Measurements from ENCODE around the gene DPM2.

DPM2 gene

GRCh38 chr9:127947841-127948710, 10.4 kb upstream of the DPM2 start:
- Histone ChIP-seq H3K27me3 (ENCODE audit: control insufficient read depth, insufficient read depth, low read length) (no peaks in the 10 kb centered on the region), H3K9ac (ENCODE audit: low read length) (no peak overlapping the region), H3K4me1 (ENCODE audit: control insufficient read depth, insufficient read depth, low read length) (peaks cover 3% of the 10 kb centered on the region), H3K27ac (ENCODE audit: low read depth, low read length) (no peak overlapping the region), H3K36me3 (ENCODE audit: control insufficient read depth, insufficient read depth, low read length) (peaks cover 6% of the 10 kb centered on the region), H3K4me3 (ENCODE audit: low read length) (no peak overlapping the region)

GRCh38 chr9:127946728-127947127, 9.1 kb upstream of the DPM2 start:
- Histone ChIP-seq H3K36me3 (ENCODE audit: control insufficient read depth, insufficient read depth, low read length) (peaks cover 15% of the 10 kb centered on the region), H3K27me3 (ENCODE audit: control insufficient read depth, insufficient read depth, low read length) (no peaks in the 10 kb centered on the region), H3K9ac (ENCODE audit: low read length) (no peak overlapping the region), H3K4me3 (ENCODE audit: low read length) (no peak overlapping the region), H3K27ac (ENCODE audit: low read depth, low read length) (no peak overlapping the region), H3K4me1 (ENCODE audit: control insufficient read depth, insufficient read depth, low read length) (peaks cover 3% of the 10 kb centered on the region)

- no peak overlapping the region for H3K4me3 ChIP-seq (ENCODE audit: low read length)
- H3K36me3 ChIP-seq (ENCODE audit: control insufficient read depth, insufficient read depth, low read length) = peaks cover 15% of the 10 kb centered on the region
- H3K27ac ChIP-seq (ENCODE audit: low read depth, low read length) = no peak overlapping the region
- no peak overlapping the region for H3K9ac ChIP-seq (ENCODE audit: low read length)
- H3K4me1 ChIP-seq (ENCODE audit: control insufficient read depth, insufficient read depth, low read length) = no peaks in the 10 kb centered on the region
- H3K27me3 ChIP-seq (ENCODE audit: control insufficient read depth, insufficient read depth, low read length) = no peaks in the 10 kb centered on the region
Observed at GRCh38 chr9:127945942-127946341, 8.3 kb upstream of the DPM2 start.

GRCh38 chr9:127945338-127945737, 7.7 kb upstream of the DPM2 start:
- H3K4me1 ChIP-seq (ENCODE audit: control insufficient read depth, insufficient read depth, low read length) = no peaks in the 10 kb centered on the region
- no peak overlapping the region for H3K27ac ChIP-seq (ENCODE audit: low read depth, low read length)
- no peak overlapping the region for H3K4me3 ChIP-seq (ENCODE audit: low read length)
- H3K36me3 ChIP-seq (ENCODE audit: control insufficient read depth, insufficient read depth, low read length) = peaks cover 15% of the 10 kb centered on the region
- no peaks in the 10 kb centered on the region for H3K27me3 ChIP-seq (ENCODE audit: control insufficient read depth, insufficient read depth, low read length)
- H3K9ac ChIP-seq (ENCODE audit: low read length) = no peak overlapping the region

- Histone ChIP-seq H3K4me3 (ENCODE audit: low read length) (no peak overlapping the region), H3K27ac (ENCODE audit: low read depth, low read length) (no peak overlapping the region), H3K27me3 (ENCODE audit: control insufficient read depth, insufficient read depth, low read length) (no peaks in the 10 kb centered on the region), H3K4me1 (ENCODE audit: control insufficient read depth, insufficient read depth, low read length) (no peaks in the 10 kb centered on the region), H3K9ac (ENCODE audit: low read length) (no peak overlapping the region), H3K36me3 (ENCODE audit: control insufficient read depth, insufficient read depth, low read length) (peaks cover 15% of the 10 kb centered on the region)
Observed at GRCh38 chr9:127944586-127945218, 7.0 kb upstream of the DPM2 start.

DNA sequence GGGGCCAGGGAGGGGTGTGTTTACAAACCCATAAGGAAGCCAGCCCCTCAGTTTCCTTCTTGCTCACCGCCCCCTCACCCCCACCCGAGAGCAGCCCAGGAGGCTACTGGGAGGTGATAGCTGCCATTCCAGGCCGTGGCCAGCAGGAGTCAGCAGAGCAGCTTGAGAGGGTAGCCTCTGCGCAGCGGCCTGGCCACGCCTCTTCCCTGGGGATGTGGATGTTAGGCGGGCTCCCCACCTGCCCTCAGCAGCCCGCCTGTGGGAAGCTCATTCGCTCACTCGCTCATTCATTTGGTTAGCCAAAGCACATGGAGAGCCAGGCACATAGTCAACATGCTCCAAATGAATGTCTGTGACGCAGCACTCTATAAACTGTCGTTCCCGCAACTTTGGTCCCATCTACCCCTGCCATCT, 6.1 kb upstream of the DPM2 start:
- Histone ChIP-seq H3K9ac (ENCODE audit: low read length) (no peak overlapping the region), H3K27me3 (ENCODE audit: control insufficient read depth, insufficient read depth, low read length) (no peaks in the 10 kb centered on the region), H3K36me3 (ENCODE audit: control insufficient read depth, insufficient read depth, low read length) (peaks cover 15% of the 10 kb centered on the region), H3K4me1 (ENCODE audit: control insufficient read depth, insufficient read depth, low read length) (no peaks in the 10 kb centered on the region), H3K27ac (ENCODE audit: low read depth, low read length) (no peak overlapping the region), H3K4me3 (ENCODE audit: low read length) (no peak overlapping the region)

- Histone ChIP-seq H3K27ac (ENCODE audit: low read depth, low read length) (no peak overlapping the region), H3K36me3 (ENCODE audit: control insufficient read depth, insufficient read depth, low read length) (peaks cover 15% of the 10 kb centered on the region), H3K9ac (ENCODE audit: low read length) (no peak overlapping the region), H3K4me1 (ENCODE audit: control insufficient read depth, insufficient read depth, low read length) (peaks cover 6% of the 10 kb centered on the region), H3K27me3 (ENCODE audit: control insufficient read depth, insufficient read depth, low read length) (no peaks in the 10 kb centered on the region), H3K4me3 (ENCODE audit: low read length) (no peak overlapping the region)
Observed at GRCh38 chr9:127943011-127943662, 5.5 kb upstream of the DPM2 start.

DNA sequence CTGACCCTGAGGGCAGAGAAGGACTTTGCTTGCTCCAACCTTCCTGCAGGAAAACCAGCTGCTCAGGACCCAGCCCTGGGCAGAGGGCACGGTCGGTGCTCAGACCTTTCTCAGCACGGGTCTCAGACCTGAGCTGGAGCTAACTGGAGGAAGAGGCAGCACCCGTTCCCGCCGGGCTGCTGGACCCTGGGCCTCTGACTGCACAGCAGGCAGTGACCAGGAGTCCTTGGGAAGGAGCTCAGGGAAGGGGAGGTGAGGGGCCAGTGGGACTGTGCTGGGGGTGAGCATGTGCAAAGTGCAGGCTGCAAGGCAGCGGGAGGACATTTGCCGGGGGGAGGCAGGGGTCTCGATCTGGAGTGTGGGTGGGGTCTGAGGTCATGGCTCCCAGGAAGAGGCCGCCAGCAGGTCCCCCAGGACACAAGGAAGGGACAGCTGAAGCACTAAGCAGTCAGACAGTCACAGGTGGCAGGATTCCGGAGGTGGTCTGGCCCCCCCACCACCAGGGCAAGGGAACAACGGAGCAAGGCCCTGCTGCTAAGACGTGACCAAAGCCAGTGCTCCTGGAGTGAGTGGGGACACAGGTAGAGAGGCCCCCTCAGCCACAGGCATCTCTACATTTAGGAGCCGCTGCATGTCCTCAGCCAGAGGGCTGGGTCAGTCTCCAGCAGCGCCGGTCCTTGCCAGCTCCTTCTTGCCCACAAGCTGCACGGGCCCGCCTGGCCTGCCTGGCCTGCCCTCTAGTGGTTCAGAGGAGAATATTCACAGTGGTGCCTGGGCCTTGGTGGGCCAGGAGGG, 4.8 kb upstream of the DPM2 start:
- Histone ChIP-seq H3K4me1 (ENCODE audit: control insufficient read depth, insufficient read depth, low read length) (peaks cover 8% of the 10 kb centered on the region), H3K4me3 (ENCODE audit: low read length) (no peak overlapping the region), H3K27ac (ENCODE audit: low read depth, low read length) (no peak overlapping the region), H3K27me3 (ENCODE audit: control insufficient read depth, insufficient read depth, low read length) (no peaks in the 10 kb centered on the region), H3K9ac (ENCODE audit: low read length) (no peak overlapping the region), H3K36me3 (ENCODE audit: control insufficient read depth, insufficient read depth, low read length) (peaks cover 15% of the 10 kb centered on the region)

DNA sequence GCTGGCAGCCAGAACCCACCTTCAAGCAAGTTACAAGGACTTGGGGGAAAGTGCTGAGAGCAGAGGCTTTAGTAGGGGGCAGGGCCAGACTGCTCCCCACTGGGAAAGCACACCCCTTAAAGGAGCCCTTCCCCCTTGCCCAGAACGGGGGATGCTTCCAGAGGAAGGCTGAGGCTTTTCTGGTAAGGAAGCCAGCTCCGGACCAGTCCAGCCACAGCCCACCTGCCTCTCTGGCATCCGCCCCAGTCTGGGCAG, 4.2 kb upstream of the DPM2 start:
- Histone ChIP-seq H3K9ac (ENCODE audit: low read length) (no peak overlapping the region), H3K27ac (ENCODE audit: low read depth, low read length) (no peak overlapping the region), H3K36me3 (ENCODE audit: control insufficient read depth, insufficient read depth, low read length) (peaks cover 15% of the 10 kb centered on the region), H3K4me3 (ENCODE audit: low read length) (no peak overlapping the region), H3K27me3 (ENCODE audit: control insufficient read depth, insufficient read depth, low read length) (no peaks in the 10 kb centered on the region), H3K4me1 (ENCODE audit: control insufficient read depth, insufficient read depth, low read length) (peaks cover 8% of the 10 kb centered on the region)

- H3K4me3 ChIP-seq (ENCODE audit: low read length) = no peak overlapping the region
- peaks cover 9% of the 10 kb centered on the region for H3K4me1 ChIP-seq (ENCODE audit: control insufficient read depth, insufficient read depth, low read length)
- peaks cover 15% of the 10 kb centered on the region for H3K36me3 ChIP-seq (ENCODE audit: control insufficient read depth, insufficient read depth, low read length)
- no peaks in the 10 kb centered on the region for H3K27me3 ChIP-seq (ENCODE audit: control insufficient read depth, insufficient read depth, low read length)
- no peak overlapping the region for H3K27ac ChIP-seq (ENCODE audit: low read depth, low read length)
- H3K9ac ChIP-seq (ENCODE audit: low read length) = no peak overlapping the region
Observed at GRCh38 chr9:127941062-127941960, 3.7 kb upstream of the DPM2 start.

DNA sequence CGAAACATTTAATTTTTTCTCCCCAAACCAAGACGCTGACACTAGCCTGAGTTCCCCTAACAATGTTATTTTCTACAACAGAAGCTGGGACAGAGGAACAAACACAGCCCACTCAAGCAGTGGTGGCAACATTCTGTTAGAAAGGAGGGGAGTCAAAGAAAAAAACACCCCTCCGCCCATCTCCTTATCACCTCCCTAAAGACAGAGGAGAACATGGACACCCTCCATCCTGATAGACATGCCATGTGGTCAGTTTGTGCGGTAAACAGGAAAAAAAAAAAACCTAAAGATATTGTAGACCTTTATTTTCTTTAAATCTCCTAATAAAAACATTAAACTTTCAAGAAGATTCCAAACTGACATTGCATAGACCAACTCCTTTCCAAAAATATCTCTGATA, 2.9 kb upstream of the DPM2 start:
- H3K9ac ChIP-seq (ENCODE audit: low read length) = no peak overlapping the region
- H3K4me1 ChIP-seq (ENCODE audit: control insufficient read depth, insufficient read depth, low read length) = peaks cover 12% of the 10 kb centered on the region
- no peaks in the 10 kb centered on the region for H3K27me3 ChIP-seq (ENCODE audit: control insufficient read depth, insufficient read depth, low read length)
- H3K36me3 ChIP-seq (ENCODE audit: control insufficient read depth, insufficient read depth, low read length) = peaks cover 13% of the 10 kb centered on the region
- H3K4me3 ChIP-seq (ENCODE audit: low read length) = no peak overlapping the region
- no peak overlapping the region for H3K27ac ChIP-seq (ENCODE audit: low read depth, low read length)
